Inflammatory macrophage treated with lipopolysaccharide for 4 hours (primary cell): Measurements from ENCODE around the gene RAPSN.

ENCODE experiments used
- DNase-seq: peaks from one replicate; pipeline ENCODE4 v3.0.0-alpha.2; 2020

RAPSN gene

DNA sequence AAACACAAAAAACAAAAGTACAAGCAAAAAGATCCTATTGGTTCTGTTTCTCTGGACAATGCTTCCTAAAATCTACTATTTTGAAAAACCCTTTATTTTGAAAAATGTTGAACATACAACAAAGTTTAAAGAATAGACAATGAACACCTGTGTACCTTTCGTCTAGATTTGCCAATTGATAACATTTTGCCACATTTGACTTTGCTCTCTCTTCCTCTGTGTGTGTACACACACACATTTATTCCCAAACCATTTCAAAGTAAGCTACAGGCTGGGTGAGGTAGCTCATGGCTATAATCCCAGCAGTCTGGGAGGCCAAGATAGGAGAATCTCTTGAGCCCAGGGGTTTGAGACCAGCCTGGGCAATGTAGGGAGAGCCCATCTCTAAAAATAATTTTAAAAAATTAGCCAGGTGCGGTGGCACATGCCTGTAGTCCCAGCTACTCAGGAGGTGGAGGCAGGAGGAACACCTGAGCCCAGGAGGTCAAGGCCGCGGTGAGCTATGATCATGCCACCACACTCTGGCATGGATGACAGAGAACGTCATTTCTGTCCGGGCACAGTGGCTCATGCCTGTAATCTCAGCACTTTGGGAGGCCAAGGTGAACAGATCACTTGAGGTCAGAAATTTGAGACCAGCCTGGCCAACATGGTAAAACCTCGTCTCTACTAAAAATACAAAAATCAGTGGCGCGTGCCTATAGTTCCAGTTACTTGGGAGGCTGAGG is 17.4 kb downstream of the RAPSN start:
- no peak for DNase-seq

DNA sequence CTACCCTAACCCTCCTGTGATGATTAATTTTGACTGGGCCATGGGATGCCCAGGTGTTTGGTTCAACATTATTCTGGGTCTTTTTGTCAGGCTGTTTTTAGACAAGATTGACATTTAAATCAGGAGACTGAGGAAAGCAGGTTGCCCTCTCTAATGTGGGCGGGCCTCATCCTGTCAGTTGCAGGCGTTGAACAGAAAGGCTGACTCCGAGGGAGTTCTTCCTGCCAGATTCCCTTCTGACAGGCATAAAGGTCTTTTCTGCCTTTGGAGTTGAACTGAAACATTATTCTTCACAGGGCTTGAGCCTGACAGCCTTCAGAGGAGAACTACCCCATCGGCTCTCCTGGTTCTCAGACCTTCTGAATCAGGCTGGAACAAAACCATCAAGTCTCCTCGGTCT is 18.4 kb downstream of the RAPSN start:
- DNase-seq, result no peak

DNA sequence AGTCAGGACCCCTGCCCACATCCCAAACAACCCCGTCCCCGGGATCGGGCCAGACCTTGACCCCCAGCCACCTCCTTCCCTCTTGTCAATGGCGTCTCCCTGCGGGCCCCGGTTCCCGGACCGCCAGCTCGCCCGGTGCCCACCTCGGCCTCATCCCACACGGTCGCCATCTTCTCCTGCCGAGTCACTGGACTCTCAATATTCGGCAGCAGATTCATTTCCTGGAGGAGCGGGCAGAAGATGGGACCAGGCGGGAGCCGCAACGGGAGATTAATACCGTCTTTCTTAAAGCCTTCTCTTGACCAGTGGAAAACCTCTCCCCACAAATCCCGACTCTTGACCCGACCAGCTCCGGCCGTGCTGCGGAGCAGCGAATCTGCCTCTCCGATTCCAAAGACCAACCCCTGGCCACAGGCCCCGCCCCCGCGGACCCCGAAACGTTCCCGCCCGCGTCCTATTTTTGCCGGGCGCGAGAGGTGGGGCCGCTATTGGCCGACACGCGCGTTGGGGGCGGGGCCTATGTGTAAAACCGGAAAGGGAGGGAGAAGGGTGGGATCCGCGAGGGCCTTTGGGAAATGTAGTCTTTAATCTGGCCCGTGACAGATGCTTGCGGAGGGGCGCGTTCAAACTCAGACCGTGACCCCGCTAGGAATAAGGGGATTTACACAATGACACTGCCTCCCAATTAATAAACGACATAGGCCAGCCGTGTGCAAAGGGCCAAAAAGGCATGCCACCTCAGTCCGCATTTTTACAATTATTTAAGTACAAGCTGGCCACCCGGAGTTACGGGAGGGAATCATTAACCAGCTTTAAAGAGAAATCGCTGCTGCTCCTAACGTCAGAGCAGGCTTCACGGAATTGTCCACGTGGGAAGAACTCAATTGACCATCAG is 22.6 kb downstream of the RAPSN start, which contains the start of gene PSMC3:
PSMC3 (minus strand) TSS at position 378 of the 895 bp plus-strand sequence; CDS start at position 218, 160 bp downstream.
- peak; percentile 98 for DNase-seq

DNA sequence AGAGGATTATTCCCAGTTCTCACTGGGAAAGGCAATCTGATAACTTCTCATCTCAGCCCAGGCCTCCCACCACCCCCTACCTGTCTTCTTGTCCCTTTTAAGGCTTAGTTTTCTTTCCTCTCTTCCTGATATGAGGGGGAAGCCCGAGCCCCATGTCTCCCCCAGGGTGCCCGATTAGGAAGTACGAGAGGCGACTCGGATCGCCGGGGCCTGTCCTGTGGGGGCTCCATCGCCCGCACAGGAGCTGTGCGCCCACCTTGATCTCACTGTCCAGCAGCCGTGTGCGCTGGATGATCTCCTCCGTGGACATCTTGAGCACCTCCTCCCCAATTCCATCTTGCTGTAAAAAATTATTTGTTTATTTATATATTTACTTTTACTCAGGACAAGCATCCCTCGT is 23.3 kb downstream of the RAPSN start:
- no peak for DNase-seq

DNA sequence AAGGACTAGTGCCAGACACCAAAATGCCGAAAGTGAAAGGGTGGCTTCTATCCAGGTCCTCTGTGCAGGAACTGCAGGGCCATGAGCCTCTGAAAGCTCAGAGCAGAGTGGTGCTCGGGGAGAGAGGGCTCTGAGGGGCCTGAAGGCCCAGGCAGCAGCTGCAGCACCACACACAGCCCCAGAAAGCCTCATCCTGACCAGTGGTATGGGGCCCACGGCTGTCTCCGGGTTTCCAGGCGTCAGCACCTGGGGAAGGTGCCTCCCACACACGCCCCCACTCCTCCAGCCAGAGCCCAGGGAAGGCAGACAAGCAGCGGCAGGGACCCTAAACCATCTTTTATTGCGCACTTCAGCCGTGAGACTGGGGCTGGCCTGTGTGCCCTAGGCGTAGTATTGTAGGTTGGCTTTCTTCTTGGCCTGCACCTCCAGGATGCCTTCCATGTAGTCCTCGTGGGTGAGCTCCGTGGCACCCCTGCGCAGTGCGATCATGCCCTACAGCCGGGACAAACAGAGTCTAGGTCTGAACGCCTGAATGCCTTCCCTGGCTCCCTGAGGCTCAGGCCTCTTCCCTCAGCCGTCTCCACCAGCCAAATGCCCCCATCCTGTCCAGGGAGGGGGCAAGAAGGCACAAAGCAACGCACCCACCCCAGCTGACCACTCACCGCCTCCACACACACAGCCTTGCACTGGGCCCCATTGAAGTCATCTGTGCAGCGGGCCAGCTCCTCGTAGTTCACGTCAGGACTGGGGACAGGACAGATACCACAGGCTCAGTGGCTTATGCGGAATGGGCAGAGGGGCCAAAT is 30.3 kb downstream of the RAPSN start:
- DNase-seq, result no peak

DNA sequence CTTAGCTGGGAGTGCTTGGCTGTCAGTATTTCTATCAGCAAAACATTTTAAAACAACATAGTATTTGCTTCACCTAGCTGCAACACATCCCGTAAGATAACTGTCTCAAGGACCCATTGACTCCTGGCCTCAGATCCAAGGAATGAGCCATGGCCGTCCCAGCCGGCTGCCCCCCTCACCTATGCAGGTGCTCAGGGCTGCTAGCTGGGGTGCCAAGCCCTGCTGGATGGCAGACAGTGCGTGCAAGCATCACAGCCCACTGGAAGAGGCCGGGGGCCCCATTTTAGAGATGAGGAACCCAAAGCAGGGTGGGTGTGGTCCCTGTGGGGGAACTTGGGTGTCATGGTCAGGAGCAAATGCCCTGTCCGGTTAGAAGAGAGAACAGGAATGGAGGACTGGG is 31.2 kb downstream of the RAPSN start:
- no peak for DNase-seq

DNA sequence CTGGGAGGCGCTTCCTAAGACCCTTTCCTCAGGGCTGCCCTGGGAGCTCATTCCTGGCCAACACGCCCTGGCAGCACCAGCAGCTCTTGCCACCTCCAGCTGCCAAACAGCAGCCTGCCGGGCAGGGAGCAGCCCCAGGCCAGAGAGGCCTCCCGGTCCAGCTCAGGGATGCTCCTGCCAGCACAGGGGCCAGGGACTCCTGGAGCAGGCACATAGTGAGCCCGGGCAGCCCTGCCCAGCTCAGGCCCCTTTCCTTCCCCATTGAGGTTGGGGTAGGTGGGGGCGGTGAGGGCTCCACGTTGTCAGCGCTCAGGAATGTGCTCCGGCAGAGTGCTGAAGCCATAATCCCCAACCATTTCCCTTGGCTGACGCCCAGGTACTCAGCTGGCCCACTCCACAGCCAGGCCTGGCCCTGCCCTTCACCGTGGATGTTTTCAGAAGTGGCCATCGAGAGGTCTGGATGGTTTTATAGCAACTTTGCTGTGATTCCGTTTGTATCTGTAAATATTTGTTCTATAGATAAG is 32.9 kb downstream of the RAPSN start:
- no peak for DNase-seq

DNA sequence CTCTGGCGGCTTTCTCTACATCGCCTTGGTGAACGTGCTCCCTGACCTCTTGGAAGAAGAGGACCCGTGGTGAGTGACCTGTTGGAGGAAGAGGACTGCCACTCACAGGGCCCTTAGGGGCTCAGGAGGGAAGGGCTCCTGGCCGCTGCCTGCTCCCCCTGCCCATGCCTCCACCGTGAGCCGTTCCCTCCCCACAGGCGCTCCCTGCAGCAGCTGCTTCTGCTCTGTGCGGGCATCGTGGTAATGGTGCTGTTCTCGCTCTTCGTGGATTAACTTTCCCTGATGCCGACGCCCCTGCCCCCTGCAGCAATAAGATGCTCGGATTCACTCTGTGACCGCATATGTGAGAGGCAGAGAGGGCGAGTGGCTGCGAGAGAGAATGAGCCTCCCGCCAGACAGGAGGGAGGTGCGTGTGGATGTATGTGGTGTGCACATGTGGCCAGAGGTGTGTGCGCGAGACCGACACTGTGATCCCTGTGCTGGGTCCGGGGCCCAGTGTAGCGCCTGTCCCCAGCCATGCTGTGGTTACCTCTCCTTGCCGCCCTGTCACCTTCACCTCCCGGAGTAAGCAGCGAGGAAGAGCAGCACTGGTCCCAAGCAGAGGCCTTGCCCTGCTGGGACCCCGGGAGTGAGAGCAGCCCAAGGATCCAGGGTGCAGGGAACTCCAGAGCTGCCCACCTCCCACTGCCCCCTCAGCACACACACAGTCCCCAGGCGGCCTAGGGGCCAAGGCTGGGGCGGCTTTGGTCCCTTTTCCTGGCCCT is 33.7 kb downstream of the RAPSN start:
- no peak for DNase-seq

DNA sequence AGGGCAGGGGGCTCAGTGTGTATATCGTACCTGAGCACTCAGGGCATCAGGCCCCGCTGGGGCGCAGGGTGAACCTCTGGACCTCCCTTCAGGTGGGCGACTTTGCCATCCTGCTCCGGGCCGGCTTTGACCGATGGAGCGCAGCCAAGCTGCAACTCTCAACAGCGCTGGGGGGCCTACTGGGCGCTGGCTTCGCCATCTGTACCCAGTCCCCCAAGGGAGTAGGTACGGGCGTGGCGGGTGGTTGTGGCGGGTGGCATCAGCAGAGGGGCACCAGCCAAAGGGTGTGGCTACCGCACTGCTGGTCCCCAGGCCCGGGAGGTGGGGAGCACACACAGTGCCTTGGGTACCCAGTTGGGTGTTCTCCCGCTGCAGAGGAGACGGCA is 34.3 kb downstream of the RAPSN start:
- no peak for DNase-seq

DNA sequence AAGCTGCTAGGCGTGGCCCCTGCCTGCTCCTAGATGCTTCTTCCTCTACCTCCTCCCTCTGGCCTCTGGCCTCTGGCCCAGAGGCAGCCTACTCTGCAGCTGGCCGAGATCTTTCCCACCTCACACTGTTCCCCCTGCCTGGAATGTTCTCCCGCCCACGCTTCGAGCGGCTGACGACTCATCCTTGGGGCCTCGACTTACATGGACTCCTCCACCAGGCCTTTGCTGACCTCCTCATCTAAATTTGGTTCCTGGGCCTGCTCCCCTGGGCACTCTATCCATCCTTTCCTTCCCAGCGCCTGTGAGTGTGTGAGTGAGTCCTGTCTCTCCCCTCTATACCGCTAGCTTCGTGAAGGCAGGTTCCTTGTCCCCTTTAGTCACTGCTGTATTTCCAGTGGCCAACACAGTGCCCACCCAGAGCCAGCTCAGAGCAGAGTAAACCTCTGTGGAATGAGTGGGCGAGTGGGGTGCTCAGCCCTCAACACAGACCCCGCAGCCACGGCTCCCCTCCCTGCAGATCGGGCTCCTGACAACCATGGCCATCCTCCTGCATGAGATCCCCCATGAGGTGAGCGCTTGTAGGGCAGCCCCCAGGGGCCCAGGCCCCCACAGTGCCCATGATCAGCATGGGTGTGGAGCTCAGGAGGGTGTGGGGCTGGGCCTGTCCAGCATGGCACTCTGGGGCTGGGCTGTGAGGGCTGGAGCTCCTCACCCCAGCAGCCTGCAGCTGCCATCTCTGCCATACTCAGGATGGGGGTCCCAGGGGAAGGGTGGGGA is 34.8 kb downstream of the RAPSN start:
- no peak for DNase-seq

DNA sequence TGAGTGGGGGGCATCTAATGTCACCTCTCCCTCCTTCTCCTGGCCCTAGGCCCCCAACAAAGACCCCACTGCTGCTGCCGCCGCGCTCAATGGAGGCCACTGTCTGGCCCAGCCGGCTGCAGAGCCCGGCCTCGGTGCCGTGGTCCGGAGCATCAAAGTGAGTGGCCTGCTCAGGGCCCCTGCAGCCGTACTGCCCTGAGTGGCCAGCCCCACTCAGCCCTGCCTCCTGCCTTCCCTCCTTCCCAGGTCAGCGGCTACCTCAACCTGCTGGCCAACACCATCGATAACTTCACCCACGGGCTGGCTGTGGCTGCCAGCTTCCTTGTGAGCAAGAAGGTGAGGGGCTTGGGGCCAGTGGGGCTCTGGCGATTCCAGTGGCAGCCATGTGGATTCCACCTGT is 35.6 kb downstream of the RAPSN start:
- no peak for DNase-seq

DNA sequence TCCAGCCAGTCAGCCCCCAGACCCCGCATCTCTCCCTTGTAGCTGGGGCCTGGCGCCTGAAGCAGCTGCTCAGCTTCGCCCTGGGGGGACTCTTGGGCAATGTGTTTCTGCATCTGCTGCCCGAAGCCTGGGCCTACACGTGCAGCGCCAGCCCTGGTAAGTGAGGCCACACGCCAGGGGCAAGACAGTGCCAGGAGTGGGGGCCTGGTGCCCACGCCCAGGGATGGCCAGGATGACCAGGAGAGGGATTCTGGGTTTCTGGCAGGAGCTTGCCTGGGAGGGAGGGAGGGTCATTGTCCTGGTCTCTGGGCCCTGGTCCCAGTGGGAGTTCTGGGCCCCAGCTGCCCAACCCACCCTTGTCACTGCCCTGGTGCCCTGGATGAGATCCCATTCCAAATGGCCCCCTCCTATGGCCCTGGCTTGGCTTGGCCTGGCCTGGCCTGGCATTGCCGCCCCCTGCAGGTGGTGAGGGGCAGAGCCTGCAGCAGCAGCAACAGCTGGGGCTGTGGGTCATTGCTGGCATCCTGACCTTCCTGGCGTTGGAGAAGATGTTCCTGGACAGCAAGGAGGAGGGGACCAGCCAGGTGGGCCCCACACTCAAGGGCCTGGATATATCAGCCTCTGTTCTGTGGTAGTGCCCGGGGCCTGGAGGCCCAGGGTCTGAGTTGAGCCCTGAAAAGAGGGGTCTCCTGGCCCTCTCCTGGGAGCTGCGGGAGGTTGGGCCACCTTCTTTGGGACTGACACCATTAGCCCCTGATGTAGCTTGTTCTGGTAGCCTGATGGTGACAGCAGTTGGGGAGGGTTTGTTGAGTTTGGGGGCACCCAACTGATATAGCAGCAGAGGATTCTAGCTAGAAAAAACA is 36.8 kb downstream of the RAPSN start:
- DNase-seq, result peak; percentile 64

DNA sequence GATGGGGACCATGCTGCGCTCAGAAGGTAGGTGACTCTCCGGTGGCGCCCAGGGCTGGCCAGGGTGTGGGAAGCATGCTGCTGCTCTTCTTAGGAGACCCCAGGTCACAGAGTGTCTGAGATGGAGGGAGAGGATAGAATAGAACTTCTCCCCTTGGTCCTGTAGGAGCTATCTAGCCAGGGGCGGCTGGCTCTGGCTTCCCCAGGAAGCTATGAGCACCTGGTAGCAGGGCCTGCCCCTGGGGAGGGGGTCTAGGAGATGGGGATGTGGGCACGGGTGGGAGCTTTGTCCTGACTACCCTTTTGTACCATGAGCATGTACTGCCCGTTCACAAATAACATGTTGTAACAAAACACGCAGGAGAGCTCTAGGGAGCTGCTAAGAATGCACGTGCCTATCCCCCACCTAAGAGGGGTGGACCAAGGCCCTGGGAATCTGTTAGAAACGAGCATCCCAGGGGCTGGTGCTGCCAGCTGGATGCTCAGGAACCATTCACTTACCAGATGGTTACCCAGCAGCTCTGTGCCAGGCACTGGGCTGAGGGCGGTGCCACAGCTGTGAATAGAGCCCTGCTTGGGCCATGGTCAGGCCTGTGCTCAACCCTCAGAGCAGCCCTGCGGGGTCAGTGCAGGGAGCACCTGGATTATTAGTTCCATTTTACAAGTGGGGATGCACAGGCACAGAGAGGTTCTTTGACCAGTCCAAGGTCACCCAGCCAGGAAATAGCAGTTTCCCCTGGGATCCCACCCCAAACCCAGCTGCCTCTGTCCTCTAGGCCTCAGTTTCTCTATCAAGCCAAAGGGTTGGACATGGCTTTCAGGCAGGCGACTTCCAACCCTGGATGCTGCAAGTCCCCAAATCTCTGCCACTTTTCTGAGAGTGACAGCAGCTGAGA is 38.3 kb downstream of the RAPSN start:
- no peak for DNase-seq

DNA sequence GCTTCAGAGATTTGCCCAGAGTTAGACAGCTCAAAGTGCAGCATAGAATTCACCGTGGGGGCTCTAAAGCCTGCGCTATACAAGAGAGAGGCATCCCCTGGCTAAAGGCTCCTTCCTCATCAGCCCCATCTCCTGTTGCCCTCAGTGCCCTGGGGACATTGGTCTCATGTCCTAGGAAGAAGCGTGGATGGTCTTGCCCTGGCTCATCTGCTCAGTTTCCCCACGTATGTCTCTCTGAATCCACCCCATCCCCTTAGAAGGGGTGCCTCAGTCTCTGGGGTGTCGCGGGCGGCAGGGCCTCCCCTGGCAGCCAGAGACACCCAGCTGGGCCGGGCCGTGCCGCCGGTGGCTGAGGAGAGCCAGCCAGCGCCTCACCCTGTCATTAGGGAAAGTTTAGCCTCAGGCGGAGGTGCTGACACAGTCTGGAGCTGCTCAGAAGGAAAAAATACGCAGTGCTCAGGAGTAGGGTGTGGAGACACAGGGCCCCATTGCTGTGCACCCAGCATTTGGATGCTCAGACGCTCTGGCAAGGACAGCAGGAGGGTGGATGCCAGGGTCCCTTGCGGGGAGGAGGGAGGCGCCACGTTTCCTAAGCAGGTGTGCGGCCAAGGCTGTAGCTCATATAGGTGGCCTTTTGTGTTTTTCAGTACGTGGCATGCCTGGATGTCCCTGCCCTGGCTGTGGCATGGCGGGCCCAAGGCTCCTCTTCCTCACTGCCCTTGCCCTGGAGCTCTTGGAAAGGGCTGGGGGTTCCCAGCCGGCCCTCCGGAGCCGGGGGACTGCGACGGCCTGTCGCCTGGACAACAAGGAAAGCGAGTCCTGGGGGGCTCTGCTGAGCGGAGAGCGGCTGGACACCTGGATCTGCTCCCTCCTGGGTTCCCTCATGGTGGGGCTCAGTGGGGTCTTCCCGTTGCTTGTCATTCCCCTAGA is 39.2 kb downstream of the RAPSN start:
- DNase-seq, result no peak

DNA sequence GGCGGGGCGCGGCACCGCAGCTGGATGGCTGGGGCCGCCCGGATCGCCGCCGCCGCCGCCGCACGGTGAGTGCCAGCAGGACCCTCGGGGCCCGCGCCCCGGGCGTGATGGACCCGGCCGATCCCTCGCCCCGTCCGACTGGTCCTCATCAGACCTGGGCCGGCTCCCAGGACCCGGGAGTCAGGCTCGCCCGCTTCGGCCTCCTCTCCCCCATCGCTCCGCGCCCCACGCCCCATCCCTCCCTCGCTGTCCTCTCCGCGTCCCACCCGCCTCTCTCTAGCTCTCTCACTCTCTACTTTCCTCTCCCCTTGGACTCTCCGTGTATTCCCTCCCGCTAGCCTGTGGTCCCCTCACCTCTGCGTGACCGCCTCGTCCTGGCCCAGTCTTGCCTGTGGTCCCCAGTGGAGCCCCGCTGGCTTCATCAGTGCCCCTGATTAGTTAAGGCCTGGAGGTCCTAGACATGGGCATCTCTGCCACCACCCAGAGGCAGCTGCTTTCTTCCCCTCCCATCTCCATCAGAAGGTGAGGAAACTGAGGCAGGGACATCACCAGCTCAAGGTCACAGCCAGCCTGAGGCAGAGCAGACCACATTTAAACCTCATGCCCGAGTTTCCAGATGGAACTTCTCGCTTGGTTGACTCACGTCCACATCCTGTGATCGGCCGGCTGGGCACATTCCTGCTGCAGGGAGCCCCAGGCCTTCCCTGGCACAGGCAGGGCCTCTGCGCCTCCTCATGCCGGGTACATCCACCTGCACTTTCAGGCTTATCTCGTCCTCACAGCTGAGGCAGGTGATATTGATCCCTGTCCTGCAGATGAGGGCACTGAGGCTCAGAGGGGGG is 40.1 kb downstream of the RAPSN start:
- DNase-seq, result no peak

DNA sequence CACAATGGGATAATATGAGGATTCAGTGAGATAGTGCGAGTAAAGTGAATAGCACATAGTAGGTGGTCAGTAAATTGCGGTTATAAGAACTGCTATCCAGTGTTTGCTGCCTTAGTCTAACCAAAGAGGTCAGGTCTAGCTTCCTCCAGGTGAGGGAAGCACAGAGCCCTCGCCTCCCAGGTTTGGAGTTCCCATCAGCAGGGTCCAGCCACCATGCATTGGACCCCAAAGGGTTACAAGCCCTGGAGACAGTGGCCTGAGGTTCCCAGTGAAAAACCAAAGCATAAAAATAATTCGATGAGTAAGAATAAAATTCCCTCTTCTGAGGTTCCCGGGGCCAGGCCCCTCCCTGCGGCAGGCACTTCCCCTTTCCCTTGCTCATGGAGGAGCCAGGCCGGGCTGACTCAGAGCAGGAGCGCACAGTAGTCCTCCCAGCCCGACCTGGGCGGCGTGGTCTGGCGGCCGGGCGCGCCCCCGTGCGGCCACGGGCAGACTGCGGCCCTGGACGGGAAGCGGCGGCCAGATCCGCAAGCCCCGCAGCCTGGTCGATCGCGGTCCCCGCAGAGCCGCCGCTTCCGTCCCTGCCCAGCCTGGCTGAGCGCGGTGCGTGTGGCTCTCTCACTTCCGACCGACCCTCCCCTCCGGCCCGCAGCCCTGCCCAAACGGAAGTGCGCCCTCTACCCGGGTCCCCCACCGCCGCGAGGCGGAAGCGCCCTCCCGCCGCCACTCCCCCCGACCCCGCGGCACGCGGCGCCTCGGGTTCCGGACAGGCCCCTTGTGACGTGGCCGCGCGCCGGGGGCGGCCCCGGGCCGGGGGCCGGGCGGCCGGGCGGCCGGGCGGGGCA is 41.0 kb downstream of the RAPSN start, which contains the start of gene SLC39A13:
SLC39A13 (plus strand) TSS at position 845 of the 845 bp plus-strand sequence. CDS start 1,505 bp downstream, outside the sequence.
- DNase-seq, result peak; percentile 99
